ENCODE results near the gene ATAD5.
"Not testable (repeated sequence)": the region's sequence is repeated elsewhere in the genome, so short reads cannot be mapped to it uniquely, and the experiment has no call there.

The ATAD5 gene

GRCh38 chr17:30917050-30917449 is 85.3 kb downstream of the ATAD5 start:
- DNase-seq: no peak

- no peak for DNase-seq
Measured at GRCh38 chr17:30920282-30920681, 88.5 kb downstream of the ATAD5 start.

GRCh38 chr17:30920683-30921543 is 89.1 kb downstream of the ATAD5 start:
- no peak for DNase-seq

GRCh38 chr17:30921544-30922196 is 89.9 kb downstream of the ATAD5 start, which contains the start of gene ADAP2:
TSS of gene ADAP2 (plus strand) at chr17:30921945. CDS start at chr17:30922015, 70 bp downstream.
- DNase-seq: no peak

GRCh38 chr17:30922235-30923030 is 90.7 kb downstream of the ATAD5 start:
- DNase-seq: no peak

GRCh38 chr17:30924341-30924740 is 92.6 kb downstream of the ATAD5 start:
- no peak for DNase-seq

GRCh38 chr17:30926516-30926915 is 94.8 kb downstream of the ATAD5 start:
- no peak for DNase-seq

GRCh38 chr17:30927756-30928155 is 96.0 kb downstream of the ATAD5 start:
- no peak for DNase-seq

- DNase-seq: no peak
Measured at GRCh38 chr17:30928584-30928983, 96.8 kb downstream of the ATAD5 start.

- no peak for DNase-seq
Measured at GRCh38 chr17:30929081-30929633, 97.4 kb downstream of the ATAD5 start.

GRCh38 chr17:30929861-30930260 is 98.1 kb downstream of the ATAD5 start:
- DNase-seq: not testable (repeated sequence)

- DNase-seq: no peak
Measured at GRCh38 chr17:30930495-30930894, 98.7 kb downstream of the ATAD5 start.

- not testable (repeated sequence) for DNase-seq
Measured at GRCh38 chr17:30931582-30931981, 99.8 kb downstream of the ATAD5 start.

GRCh38 chr17:30933966-30934365 is 102.2 kb downstream of the ATAD5 start:
- no peak for DNase-seq

- no peak for DNase-seq
Measured at GRCh38 chr17:30939051-30939689, 107.4 kb downstream of the ATAD5 start.

GRCh38 chr17:30942308-30943079 is 110.7 kb downstream of the ATAD5 start:
- DNase-seq: no peak
